ENCODE results near the gene SCAF4. TPM values are rescaled to one million over a fixed set of nuclear protein-coding genes. Genes with fewer than 3 reads are reported as not detected.
A peak's percentile ranks its signal among the peaks of the same experiment; 100 is the strongest.

SCAF4 gene
- total RNA-seq, 1 donor from 2014 or later = 6.5 TPM

- H3K4me3 ChIP-seq (ENCODE audit: low read depth, low read length) = no peak overlapping the region
- DNase-seq (ENCODE audit: low read depth) = no peak
- no peak for TF ChIP-seq CTCF (conservative IDR thresholded peaks at IDR 0.05; ENCODE audit: low read depth, low read length)
Measured at GRCh38 chr21:31624181-31624580, 107.7 kb downstream of the SCAF4 start.

DNA sequence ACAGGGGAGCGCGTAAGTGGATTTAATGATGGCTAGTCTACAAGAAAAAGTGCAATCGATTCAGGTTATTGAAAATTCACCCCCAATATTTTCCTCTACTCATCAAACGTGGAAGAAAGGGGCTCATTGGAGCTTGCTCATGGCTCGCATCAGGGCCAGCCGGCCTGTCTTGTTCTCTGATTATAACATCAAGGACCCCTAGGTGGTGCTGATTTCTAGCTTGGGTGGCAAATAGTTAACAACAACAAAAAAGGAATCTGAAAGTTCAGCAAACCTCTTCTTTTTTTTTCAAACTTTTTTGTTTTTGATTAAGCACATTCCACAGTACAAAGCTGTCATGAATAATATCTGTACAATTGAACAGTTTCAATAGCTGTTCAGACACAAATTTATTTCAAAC is 108.3 kb downstream of the SCAF4 start:
- no peak overlapping the region for H3K4me3 ChIP-seq (ENCODE audit: low read depth, low read length)
- no peak for DNase-seq (ENCODE audit: low read depth)
- peak; percentile 22 for TF ChIP-seq CTCF (conservative IDR thresholded peaks at IDR 0.05; ENCODE audit: low read depth, low read length)

- TF ChIP-seq CTCF (conservative IDR thresholded peaks at IDR 0.05; ENCODE audit: low read depth, low read length) = no peak
- H3K4me3 ChIP-seq (ENCODE audit: low read depth, low read length) = no peak overlapping the region
- DNase-seq (ENCODE audit: low read depth) = no peak
Measured at GRCh38 chr21:31622397-31622796, 109.5 kb downstream of the SCAF4 start.

Other genes with a start within 250 kb of the SCAF4 start
- 302 and 314 TPM in 2 replicates for gene SOD1, start 72.4 kb downstream of the SCAF4 start, total RNA-seq
- gene HUNK, start 140.9 kb upstream of the SCAF4 start, total RNA-seq = 1.6 and 2.8 TPM in 2 replicates